ENCODE results near the gene THEM4. TPM values are rescaled to one million over a fixed set of nuclear protein-coding genes. Genes with fewer than 3 reads are reported as not detected.

Gene THEM4
- total RNA-seq, 2 experiments from 2014 or later = 7.2 to 21.5 TPM

DNA sequence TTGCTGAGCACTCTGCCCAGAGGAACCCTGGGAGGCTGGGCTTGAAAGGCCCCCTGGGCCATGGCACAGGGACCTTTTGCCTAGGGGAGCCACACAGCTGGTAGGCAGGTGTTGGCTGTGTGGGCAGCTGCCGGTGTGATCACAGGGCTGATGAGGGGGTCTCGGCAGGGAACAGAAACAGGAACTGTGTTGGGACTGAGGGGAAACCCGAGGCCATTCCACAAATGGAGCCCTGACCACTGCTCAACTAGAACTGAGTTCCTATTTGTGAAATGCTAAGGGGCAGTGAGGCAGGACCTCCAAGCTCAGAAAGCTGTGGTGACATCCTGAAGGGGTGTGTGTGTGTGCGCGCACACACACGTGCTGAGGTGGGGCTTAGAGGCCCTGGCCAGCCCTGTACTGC is 49.4 kb downstream of the THEM4 start:
- H3K9me2 ChIP-seq (ENCODE audit: insufficient read depth, low read length) = no peaks in the 10 kb centered on the region
- H3K79me2 ChIP-seq (ENCODE audit: insufficient read depth, low read depth, low read length) = no peaks in the 10 kb centered on the region
- BruUV-seq (replicated peaks) = no TSS peak
- POLR2A ChIA-PET = interaction anchor here (0.6 to 1.3 kb wide), 2 partner anchors 18 to 327 kb away, joined by 3 to 7 read pairs; no protein-coding TSS in a partner anchor
- no peaks in the 10 kb centered on the region for H3K9me3 ChIP-seq (ENCODE audit: low read length)
- CTCF ChIA-PET (ENCODE audit: unreplicated experiment) = interaction anchor here (1.2 kb wide), 1 partner anchor 11 kb away, joined by 4 read pairs; no protein-coding TSS in a partner anchor
- H2AFZ ChIP-seq (ENCODE audit: low read length) = no peak overlapping the region
- no peak for DNase-seq (ENCODE audit: low spot score)
- no peak overlapping the region for H3K27ac ChIP-seq (ENCODE audit: low read depth, low read length, poor library complexity, severe bottlenecking)
- H3K36me3 ChIP-seq (ENCODE audit: insufficient read depth, low read length) = no peaks in the 10 kb centered on the region
- peaks cover 8% of the 10 kb centered on the region for H3K4me1 ChIP-seq (ENCODE audit: insufficient read depth, low read length, poor library complexity, severe bottlenecking)
- H4K20me1 ChIP-seq (ENCODE audit: insufficient read depth, low read length) = no peaks in the 10 kb centered on the region
- TF ChIP-seq, protein P1, sequence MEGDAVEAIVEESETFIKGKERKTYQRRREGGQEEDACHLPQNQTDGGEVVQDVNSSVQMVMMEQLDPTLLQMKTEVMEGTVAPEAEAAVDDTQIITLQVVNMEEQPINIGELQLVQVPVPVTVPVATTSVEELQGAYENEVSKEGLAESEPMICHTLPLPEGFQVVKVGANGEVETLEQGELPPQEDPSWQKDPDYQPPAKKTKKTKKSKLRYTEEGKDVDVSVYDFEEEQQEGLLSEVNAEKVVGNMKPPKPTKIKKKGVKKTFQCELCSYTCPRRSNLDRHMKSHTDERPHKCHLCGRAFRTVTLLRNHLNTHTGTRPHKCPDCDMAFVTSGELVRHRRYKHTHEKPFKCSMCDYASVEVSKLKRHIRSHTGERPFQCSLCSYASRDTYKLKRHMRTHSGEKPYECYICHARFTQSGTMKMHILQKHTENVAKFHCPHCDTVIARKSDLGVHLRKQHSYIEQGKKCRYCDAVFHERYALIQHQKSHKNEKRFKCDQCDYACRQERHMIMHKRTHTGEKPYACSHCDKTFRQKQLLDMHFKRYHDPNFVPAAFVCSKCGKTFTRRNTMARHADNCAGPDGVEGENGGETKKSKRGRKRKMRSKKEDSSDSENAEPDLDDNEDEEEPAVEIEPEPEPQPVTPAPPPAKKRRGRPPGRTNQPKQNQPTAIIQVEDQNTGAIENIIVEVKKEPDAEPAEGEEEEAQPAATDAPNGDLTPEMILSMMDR (conservative IDR thresholded peaks at IDR 0.05; ENCODE audit: low read length) = no peak
- TF ChIP-seq EZH2phosphoT487 (IDR thresholded peaks at IDR 0.05; ENCODE audit: borderline replicate concordance, low read depth, low read length) = no peak
- intact Hi-C loops (cut with micrococcal nuclease; ENCODE audit: unreplicated experiment) = no loop called here
- H3K4me2 ChIP-seq (ENCODE audit: low read length) = no peak overlapping the region
- H3K4me3 ChIP-seq (ENCODE audit: low read depth, low read length, poor library complexity, severe bottlenecking) = no peak overlapping the region

DNA sequence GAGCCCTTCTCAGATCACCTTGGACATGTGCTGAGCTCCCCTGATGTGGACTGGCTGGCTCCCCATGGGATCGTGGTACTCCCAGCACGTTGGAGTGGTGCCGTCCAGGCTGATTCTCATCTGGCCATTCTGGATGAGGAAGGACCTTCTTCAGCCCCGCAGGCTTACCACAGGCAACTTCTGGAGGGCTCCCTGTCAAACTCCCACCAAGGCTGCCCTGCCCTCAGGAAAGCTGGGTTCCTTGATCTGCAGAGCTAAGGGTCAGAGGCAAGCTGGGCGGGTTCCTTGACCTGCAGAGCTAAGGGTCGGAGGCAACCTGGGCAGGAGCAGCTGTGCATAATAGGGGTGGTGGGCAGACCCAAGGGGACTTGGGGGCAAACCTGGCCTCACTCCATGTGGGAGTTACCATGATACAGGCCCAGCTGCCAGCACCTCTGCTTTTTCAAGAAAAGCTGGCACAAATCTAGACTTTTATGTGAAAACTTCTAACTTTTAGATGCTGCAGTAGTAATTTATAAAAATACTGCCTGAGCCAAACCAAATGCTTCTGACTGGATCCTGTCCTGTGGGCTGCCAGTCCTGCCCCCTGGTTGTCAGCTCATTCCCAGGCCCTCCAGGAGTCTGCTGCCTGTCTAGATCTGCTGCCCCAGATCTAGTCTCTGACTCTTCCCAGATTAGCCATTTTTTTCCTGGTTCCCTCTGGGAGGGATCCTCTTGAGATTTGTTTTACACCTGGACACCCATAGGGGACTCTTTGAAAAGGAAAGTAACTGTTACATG is 50.2 kb downstream of the THEM4 start:
- no peak overlapping the region for H3K4me3 ChIP-seq (ENCODE audit: low read depth, low read length, poor library complexity, severe bottlenecking)
- no peak overlapping the region for H3K4me2 ChIP-seq (ENCODE audit: low read length)
- no TSS peak for BruUV-seq (replicated peaks)
- no peak for TF ChIP-seq EZH2phosphoT487 (IDR thresholded peaks at IDR 0.05; ENCODE audit: borderline replicate concordance, low read depth, low read length)
- TF ChIP-seq, protein P1 (conservative IDR thresholded peaks at IDR 0.05; ENCODE audit: low read length) = no peak
- H3K36me3 ChIP-seq (ENCODE audit: insufficient read depth, low read length) = no peaks in the 10 kb centered on the region
- intact Hi-C loops (cut with micrococcal nuclease; ENCODE audit: unreplicated experiment) = no loop called here
- H3K27ac ChIP-seq (ENCODE audit: low read depth, low read length, poor library complexity, severe bottlenecking) = no peak overlapping the region
- H4K20me1 ChIP-seq (ENCODE audit: insufficient read depth, low read length) = no peaks in the 10 kb centered on the region
- no peaks in the 10 kb centered on the region for H3K9me3 ChIP-seq (ENCODE audit: low read length)
- peaks cover 8% of the 10 kb centered on the region for H3K4me1 ChIP-seq (ENCODE audit: insufficient read depth, low read length, poor library complexity, severe bottlenecking)
- H2AFZ ChIP-seq (ENCODE audit: low read length) = no peak overlapping the region
- H3K9me2 ChIP-seq (ENCODE audit: insufficient read depth, low read length) = no peaks in the 10 kb centered on the region
- no peaks in the 10 kb centered on the region for H3K79me2 ChIP-seq (ENCODE audit: insufficient read depth, low read depth, low read length)
- DNase-seq (ENCODE audit: low spot score) = no peak
- ChIA-PET CTCF (ENCODE audit: unreplicated experiment) (interaction anchor here (0.6 to 1.2 kb wide), 2 partner anchors 12 to 22 kb away, joined by 4 read pairs; no protein-coding TSS in a partner anchor), POLR2A (interaction anchor here (0.6 to 1.3 kb wide), 2 partner anchors 18 to 326 kb away, joined by 3 to 7 read pairs; no protein-coding TSS in a partner anchor)
